Calu3 (cell line): ENCODE measurements around the gene EMC8. TPM values are rescaled to one million over a fixed set of nuclear protein-coding genes. Genes with fewer than 3 reads are reported as not detected.

Source experiments
- BruUV-seq: library from RNA; stranded (reverse); fragments of 400-500 nt; replicated peaks from 2 replicates; lab custom pipeline; 2021; lab: Mats Ljungman, UMichigan
- CTCF ChIA-PET: fragments of 300-600 bp; sonication (Branson Sonifier 250); formaldehyde crosslinking; loops from one replicate; lab custom pipeline; 2022; ENCODE audit warnings: antibody characterized with exemption; lab: Charles Lee
- DNase-seq: peaks from one replicate; pipeline ENCODE4 v3.0.0; 2022
- H3K27ac Mint-ChIP-seq: one replicate; pipeline ENCODE4 v1.8.0; 2022; ENCODE audit warnings: mixed read lengths; ENCODE audit not compliant: unreplicated experiment
- H3K27me3 Mint-ChIP-seq: one replicate; pipeline ENCODE4 v1.8.0; 2022; ENCODE audit warnings: mixed read lengths; ENCODE audit not compliant: unreplicated experiment
- H3K36me3 Mint-ChIP-seq: one replicate; pipeline ENCODE4 v1.8.0; 2022; ENCODE audit warnings: mild to moderate bottlenecking, moderate library complexity, mixed read lengths; ENCODE audit not compliant: insufficient read depth, unreplicated experiment
- H3K4me1 Mint-ChIP-seq: one replicate; pipeline ENCODE4 v1.8.0; 2022; ENCODE audit warnings: mild to moderate bottlenecking, low read depth, mixed read lengths; ENCODE audit not compliant: unreplicated experiment
- H3K4me3 Mint-ChIP-seq: one replicate; pipeline ENCODE4 v1.8.0; 2022; ENCODE audit warnings: mild to moderate bottlenecking, low read depth, moderate library complexity, mixed read lengths; ENCODE audit not compliant: unreplicated experiment
- H3K9me3 Mint-ChIP-seq: one replicate; pipeline ENCODE4 v1.8.0; 2022; ENCODE audit warnings: low read depth, mixed read lengths; ENCODE audit not compliant: unreplicated experiment
- CTCF ChIP-seq: fragments of 200-600 bp; IDR thresholded peaks from one replicate; pipeline ENCODE4 v1.8.0; 2022; ENCODE audit warnings: antibody characterized with exemption; ENCODE audit not compliant: unreplicated experiment
- intact Hi-C: fragments of 100-400 bp; cut with micrococcal nuclease; formaldehyde crosslinking; loops from one replicate; pipeline ENCODE4 v1.10.0; 2022; ENCODE audit not compliant: unreplicated experiment
- total RNA-seq: library from RNA; stranded (reverse); gene quantifications from 2 replicates; pipeline ENCODE4 v1.2.3, GENCODE V29; 2022

EMC8 gene
- total RNA-seq, 1 experiment from 2014 or later, result 62.7 TPM

- TF ChIP-seq CTCF, result no peak
- Mint-ChIP-seq H3K4me1 (peaks cover 16% of the 10 kb centered on the region), H3K4me3 (no peak overlapping the region), H3K9me3 (no peaks in the 10 kb centered on the region), H3K27ac (no peak overlapping the region), H3K36me3 (no peaks in the 10 kb centered on the region), H3K27me3 (peaks cover 81% of the 10 kb centered on the region)
- CTCF ChIA-PET, result no interaction called here
- intact Hi-C loops, result no loop called here
- BruUV-seq, result no TSS peak
- no peak for DNase-seq
Observed at GRCh38 chr16:85844169-85844481, 44.8 kb upstream of the EMC8 start.

GRCh38 chr16:85843471-85844168 is 44.3 kb upstream of the EMC8 start:
- TF ChIP-seq CTCF, result no peak
- intact Hi-C loops, result no loop called here
- CTCF ChIA-PET, result no interaction called here
- Mint-ChIP-seq H3K36me3 (no peaks in the 10 kb centered on the region), H3K9me3 (no peaks in the 10 kb centered on the region), H3K27me3 (peaks cover 85% of the 10 kb centered on the region), H3K4me1 (peaks cover 16% of the 10 kb centered on the region), H3K4me3 (no peak overlapping the region), H3K27ac (no peak overlapping the region)
- DNase-seq, result no peak
- no TSS peak for BruUV-seq

- H3K27me3 Mint-ChIP-seq, result peaks cover 87% of the 10 kb centered on the region
- H3K27ac Mint-ChIP-seq, result no peak overlapping the region
- no TSS peak for BruUV-seq
- H3K4me3 Mint-ChIP-seq, result no peak overlapping the region
- peaks cover 13% of the 10 kb centered on the region for H3K4me1 Mint-ChIP-seq
- no peaks in the 10 kb centered on the region for H3K36me3 Mint-ChIP-seq
- CTCF ChIA-PET, result no interaction called here
- no peaks in the 10 kb centered on the region for H3K9me3 Mint-ChIP-seq
- DNase-seq, result no peak
- no peak for TF ChIP-seq CTCF
- intact Hi-C loops, result no loop called here
Observed at GRCh38 chr16:85842848-85843247, 43.5 kb upstream of the EMC8 start.

GRCh38 chr16:85842435-85842834 is 43.1 kb upstream of the EMC8 start:
- Mint-ChIP-seq H3K4me1 (peaks cover 9% of the 10 kb centered on the region), H3K27me3 (peaks cover 86% of the 10 kb centered on the region)
- intact Hi-C loops, result no loop called here

More at GRCh38 chr16:85842435-85842834, 43.1 kb upstream of the EMC8 start:
- Mint-ChIP-seq H3K9me3 (no peaks in the 10 kb centered on the region), H3K36me3 (no peaks in the 10 kb centered on the region), H3K4me3 (no peak overlapping the region), H3K27ac (no peak overlapping the region)
- BruUV-seq, result no TSS peak
- CTCF ChIA-PET, result no interaction called here
- no peak for TF ChIP-seq CTCF
- DNase-seq, result no peak
